ENCODE data around the gene SLC6A13. TPM values are rescaled to one million over a fixed set of nuclear protein-coding genes. Genes with fewer than 3 reads are reported as not detected.
"Not testable (repeated sequence)": the region's sequence is repeated elsewhere in the genome, so short reads cannot be mapped to it uniquely, and the experiment has no call there.

The SLC6A13 gene
- total RNA-seq, 1 donor from 2014 or later, result 2.6 TPM

GRCh38 chr12:187986-188909 is 74.4 kb downstream of the SLC6A13 start:
- peak overlapping the region in 1 of 3 donors; percentile 79 for H3K9ac ChIP-seq (ENCODE audit: low read depth in 1 of 3, low read length in 3 of 3)

GRCh38 chr12:186006-186625 is 76.5 kb downstream of the SLC6A13 start:
- no peaks in the 10 kb centered on the region for H3K9me3 ChIP-seq (ENCODE audit: control insufficient read depth in 3 of 3, low read length in 3 of 3)
- H3K36me3 ChIP-seq (ENCODE audit: control insufficient read depth in 3 of 3, insufficient read depth in 3 of 3, low read length in 3 of 3), result no peaks in the 10 kb centered on the region
- no peak overlapping the region for H3K4me3 ChIP-seq (ENCODE audit: low read length in 3 of 3)
- H3K9ac ChIP-seq (ENCODE audit: low read depth in 1 of 3, low read length in 3 of 3), result peak overlapping the region in 1 of 3 donors; percentile 40
- peaks cover 3 to 32% (median 30%) of the 10 kb centered on the region in 3 donors for H3K4me1 ChIP-seq (ENCODE audit: control insufficient read depth in 3 of 3, insufficient read depth in 3 of 3, low read length in 3 of 3)
- H3K27ac ChIP-seq (ENCODE audit: low read depth, low read length), result no peak overlapping the region
- H3K27me3 ChIP-seq (ENCODE audit: control insufficient read depth in 3 of 3, insufficient read depth in 3 of 3, low read length in 3 of 3), result peaks cover 3 to 16% (median 11%) of the 10 kb centered on the region in 3 donors

More at GRCh38 chr12:187986-188909, 74.4 kb downstream of the SLC6A13 start:
- H3K36me3 ChIP-seq (ENCODE audit: control insufficient read depth in 3 of 3, insufficient read depth in 3 of 3, low read length in 3 of 3); H3K9me3 ChIP-seq (ENCODE audit: control insufficient read depth in 3 of 3, low read length in 3 of 3); H3K27ac ChIP-seq (ENCODE audit: low read depth, low read length): not testable (repeated sequence)
- Histone ChIP-seq H3K27me3 (ENCODE audit: control insufficient read depth in 3 of 3, insufficient read depth in 3 of 3, low read length in 3 of 3) (peaks cover 4 to 21% (median 19%) of the 10 kb centered on the region in 3 donors), H3K4me1 (ENCODE audit: control insufficient read depth in 3 of 3, insufficient read depth in 3 of 3, low read length in 3 of 3) (peaks cover 3 to 23% (median 20%) of the 10 kb centered on the region in 3 donors), H3K4me3 (ENCODE audit: low read length in 3 of 3) (peak overlapping the region in 2 of 3 donors; percentile 45 to 73)

- H3K9me3 ChIP-seq (ENCODE audit: control insufficient read depth in 3 of 3, low read length in 3 of 3), result no peaks in the 10 kb centered on the region
- H3K27ac ChIP-seq (ENCODE audit: low read depth, low read length), result no peak overlapping the region
- H3K36me3 ChIP-seq (ENCODE audit: control insufficient read depth in 3 of 3, insufficient read depth in 3 of 3, low read length in 3 of 3), result no peaks in the 10 kb centered on the region
Observed at GRCh38 chr12:185576-185955, 77.1 kb downstream of the SLC6A13 start.

GRCh38 chr12:184811-185575 is 77.6 kb downstream of the SLC6A13 start:
- H3K36me3 ChIP-seq (ENCODE audit: control insufficient read depth in 3 of 3, insufficient read depth in 3 of 3, low read length in 3 of 3), result no peaks in the 10 kb centered on the region
- H3K4me3 ChIP-seq (ENCODE audit: low read length in 3 of 3), result no peak overlapping the region
- peaks cover 0 to 6% (median 2%) of the 10 kb centered on the region in 3 donors for H3K27me3 ChIP-seq (ENCODE audit: control insufficient read depth in 3 of 3, insufficient read depth in 3 of 3, low read length in 3 of 3)
- H3K9ac ChIP-seq (ENCODE audit: low read depth in 1 of 3, low read length in 3 of 3), result peak overlapping the region in 1 of 3 donors; percentile 33
- no peak overlapping the region for H3K27ac ChIP-seq (ENCODE audit: low read depth, low read length)
- no peaks in the 10 kb centered on the region for H3K9me3 ChIP-seq (ENCODE audit: control insufficient read depth in 3 of 3, low read length in 3 of 3)
- peaks cover 3 to 37% (median 35%) of the 10 kb centered on the region in 3 donors for H3K4me1 ChIP-seq (ENCODE audit: control insufficient read depth in 3 of 3, insufficient read depth in 3 of 3, low read length in 3 of 3)

More at GRCh38 chr12:185576-185955, 77.1 kb downstream of the SLC6A13 start:
- H3K4me1 ChIP-seq (ENCODE audit: control insufficient read depth in 3 of 3, insufficient read depth in 3 of 3, low read length in 3 of 3), result peaks cover 3 to 33% (median 32%) of the 10 kb centered on the region in 3 donors
- peaks cover 0 to 10% (median 6%) of the 10 kb centered on the region in 3 donors for H3K27me3 ChIP-seq (ENCODE audit: control insufficient read depth in 3 of 3, insufficient read depth in 3 of 3, low read length in 3 of 3)
- no peak overlapping the region for H3K4me3 ChIP-seq (ENCODE audit: low read length in 3 of 3)
- peak overlapping the region in 1 of 3 donors; percentile 40 for H3K9ac ChIP-seq (ENCODE audit: low read depth in 1 of 3, low read length in 3 of 3)

GRCh38 chr12:182381-182892 is 80.2 kb downstream of the SLC6A13 start:
- peak overlapping the region in 1 of 3 donors; percentile 57 for H3K9ac ChIP-seq (ENCODE audit: low read depth in 1 of 3, low read length in 3 of 3)
- H3K4me1 ChIP-seq (ENCODE audit: control insufficient read depth in 3 of 3, insufficient read depth in 3 of 3, low read length in 3 of 3), result peaks cover 11 to 54% (median 48%) of the 10 kb centered on the region in 3 donors
- no peak overlapping the region for H3K4me3 ChIP-seq (ENCODE audit: low read length in 3 of 3)
- H3K9me3 ChIP-seq (ENCODE audit: control insufficient read depth in 3 of 3, low read length in 3 of 3), result no peaks in the 10 kb centered on the region
- no peaks in the 10 kb centered on the region for H3K36me3 ChIP-seq (ENCODE audit: control insufficient read depth in 3 of 3, insufficient read depth in 3 of 3, low read length in 3 of 3)
- H3K27ac ChIP-seq (ENCODE audit: low read depth, low read length), result no peak overlapping the region
- H3K27me3 ChIP-seq (ENCODE audit: control insufficient read depth in 3 of 3, insufficient read depth in 3 of 3, low read length in 3 of 3), result peaks cover 0 to 7% (median 0%) of the 10 kb centered on the region in 3 donors

GRCh38 chr12:181921-182320 is 80.7 kb downstream of the SLC6A13 start:
- Histone ChIP-seq H3K4me1 (ENCODE audit: control insufficient read depth in 3 of 3, insufficient read depth in 3 of 3, low read length in 3 of 3) (peaks cover 13 to 59% (median 53%) of the 10 kb centered on the region in 3 donors), H3K27me3 (ENCODE audit: control insufficient read depth in 3 of 3, insufficient read depth in 3 of 3, low read length in 3 of 3) (peaks cover 0 to 7% (median 0%) of the 10 kb centered on the region in 3 donors), H3K9me3 (ENCODE audit: control insufficient read depth in 3 of 3, low read length in 3 of 3) (no peaks in the 10 kb centered on the region), H3K36me3 (ENCODE audit: control insufficient read depth in 3 of 3, insufficient read depth in 3 of 3, low read length in 3 of 3) (no peaks in the 10 kb centered on the region), H3K27ac (ENCODE audit: low read depth, low read length) (no peak overlapping the region), H3K4me3 (ENCODE audit: low read length in 3 of 3) (peak overlapping the region in 1 of 3 donors; percentile 35), H3K9ac (ENCODE audit: low read depth in 1 of 3, low read length in 3 of 3) (peak overlapping the region in 1 of 3 donors; percentile 57)

GRCh38 chr12:180445-180844 is 82.2 kb downstream of the SLC6A13 start:
- no peaks in the 10 kb centered on the region for H3K36me3 ChIP-seq (ENCODE audit: control insufficient read depth in 3 of 3, insufficient read depth in 3 of 3, low read length in 3 of 3)
- peaks cover 16 to 67% (median 59%) of the 10 kb centered on the region in 3 donors for H3K4me1 ChIP-seq (ENCODE audit: control insufficient read depth in 3 of 3, insufficient read depth in 3 of 3, low read length in 3 of 3)
- H3K4me3 ChIP-seq (ENCODE audit: low read length in 3 of 3), result peak overlapping the region in 1 of 3 donors; percentile 22
- H3K27me3 ChIP-seq (ENCODE audit: control insufficient read depth in 3 of 3, insufficient read depth in 3 of 3, low read length in 3 of 3), result peaks cover 0 to 7% (median 0%) of the 10 kb centered on the region in 3 donors
- no peaks in the 10 kb centered on the region for H3K9me3 ChIP-seq (ENCODE audit: control insufficient read depth in 3 of 3, low read length in 3 of 3)
- peak overlapping the region in 1 of 3 donors; percentile 8 for H3K9ac ChIP-seq (ENCODE audit: low read depth in 1 of 3, low read length in 3 of 3)
- peak overlapping the region; percentile 48 for H3K27ac ChIP-seq (ENCODE audit: low read depth, low read length)

GRCh38 chr12:179885-180284 is 82.8 kb downstream of the SLC6A13 start:
- Histone ChIP-seq H3K9ac (ENCODE audit: low read depth in 1 of 3, low read length in 3 of 3) (no peak overlapping the region), H3K27ac (ENCODE audit: low read depth, low read length) (peak overlapping the region; percentile 48), H3K9me3 (ENCODE audit: control insufficient read depth in 3 of 3, low read length in 3 of 3) (no peaks in the 10 kb centered on the region), H3K36me3 (ENCODE audit: control insufficient read depth in 3 of 3, insufficient read depth in 3 of 3, low read length in 3 of 3) (no peaks in the 10 kb centered on the region), H3K4me3 (ENCODE audit: low read length in 3 of 3) (no peak overlapping the region), H3K27me3 (ENCODE audit: control insufficient read depth in 3 of 3, insufficient read depth in 3 of 3, low read length in 3 of 3) (peaks cover 0 to 7% (median 0%) of the 10 kb centered on the region in 3 donors), H3K4me1 (ENCODE audit: control insufficient read depth in 3 of 3, insufficient read depth in 3 of 3, low read length in 3 of 3) (peaks cover 19 to 67% (median 60%) of the 10 kb centered on the region in 3 donors)

All from skeletal muscle tissue (tissue), 4 donors.